Daoy (cell line): ENCODE results near the gene SEPTIN10. TPM values are rescaled to one million over a fixed set of nuclear protein-coding genes. Genes with fewer than 3 reads are reported as not detected.
"Not testable (repeated sequence)": the region's sequence is repeated elsewhere in the genome, so short reads cannot be mapped to it uniquely, and the experiment has no call there.

Experiments
- DNase-seq: peaks from one replicate; pipeline ENCODE4 v3.0.0-alpha.2; 2015; ENCODE audit warnings: low read depth
- total RNA-seq: library from RNA; depleted of rRNA; stranded (reverse); fragments of >200 nt; shearing (Covaris generic); gene quantifications from 2 replicates; pipeline ENCODE4 v1.2.3, GENCODE V29; 2014

SEPTIN10 gene
- total RNA-seq, 1 experiment from 2014 or later = 42.9 TPM

DNA sequence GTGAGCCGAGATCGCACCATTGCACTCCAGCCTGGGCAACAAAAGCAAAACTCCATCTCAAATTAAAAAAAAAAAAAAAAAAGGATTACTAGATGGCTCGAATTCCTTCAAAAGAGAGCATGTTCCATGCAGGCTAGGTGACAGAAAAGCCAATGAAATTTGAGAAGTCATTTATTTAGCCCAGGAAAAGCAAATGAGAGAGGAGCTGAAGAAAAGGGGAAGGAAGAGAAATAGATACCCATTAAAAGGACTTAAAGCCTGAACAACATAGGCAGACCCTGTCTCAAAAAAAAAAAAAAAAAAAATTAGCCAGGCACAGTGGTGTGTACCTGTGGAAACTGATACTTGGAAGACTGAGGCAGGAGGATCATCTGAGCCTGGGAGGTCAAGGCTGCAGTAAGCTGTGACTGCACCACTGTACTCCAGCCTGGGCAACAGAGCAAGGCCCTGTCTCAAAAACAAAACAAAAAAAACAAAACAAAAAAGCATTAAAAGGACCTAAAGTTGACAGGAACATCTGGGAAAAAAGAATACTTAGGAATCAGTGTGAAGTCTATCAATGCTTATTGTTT is 11.1 kb downstream of the SEPTIN10 start:
- no peak for DNase-seq

DNA sequence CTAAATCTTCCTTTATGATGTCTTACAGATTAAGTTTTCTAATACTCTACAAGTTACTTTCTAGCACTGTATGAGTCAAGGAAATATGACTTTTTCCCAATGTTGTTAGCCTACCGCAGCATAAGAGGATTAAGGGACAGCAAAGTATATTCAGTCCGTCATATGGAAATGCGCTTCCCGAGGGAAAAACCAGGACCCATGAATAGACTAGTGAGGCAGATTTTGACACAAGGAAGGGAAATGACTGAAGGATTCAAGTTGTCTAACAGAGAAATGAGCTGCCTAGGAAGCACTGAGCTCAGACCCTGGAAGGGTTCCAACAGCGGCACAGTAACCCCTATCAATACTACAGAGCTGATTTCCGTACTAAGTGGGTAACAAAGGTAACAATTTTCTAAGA is 12.0 kb downstream of the SEPTIN10 start:
- DNase-seq = no peak

DNA sequence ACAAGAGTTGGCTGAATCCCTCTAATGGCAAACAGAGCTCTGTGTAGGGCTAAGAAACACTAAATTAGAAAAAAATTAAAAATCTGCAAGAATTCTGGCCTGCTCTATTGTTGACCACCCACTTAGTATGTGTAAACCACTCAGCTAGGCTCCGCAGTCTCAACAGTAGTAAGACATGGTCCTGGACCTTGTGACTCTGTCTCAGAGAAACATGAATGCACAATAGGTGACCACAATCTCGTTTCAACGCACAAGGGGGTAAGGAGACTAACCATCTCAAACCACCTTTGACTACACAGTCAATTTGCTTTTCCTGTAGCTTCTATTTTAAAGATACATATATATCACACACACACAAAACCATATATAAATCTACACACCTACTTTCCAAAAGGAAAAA is 16.5 kb downstream of the SEPTIN10 start:
- no peak for DNase-seq

DNA sequence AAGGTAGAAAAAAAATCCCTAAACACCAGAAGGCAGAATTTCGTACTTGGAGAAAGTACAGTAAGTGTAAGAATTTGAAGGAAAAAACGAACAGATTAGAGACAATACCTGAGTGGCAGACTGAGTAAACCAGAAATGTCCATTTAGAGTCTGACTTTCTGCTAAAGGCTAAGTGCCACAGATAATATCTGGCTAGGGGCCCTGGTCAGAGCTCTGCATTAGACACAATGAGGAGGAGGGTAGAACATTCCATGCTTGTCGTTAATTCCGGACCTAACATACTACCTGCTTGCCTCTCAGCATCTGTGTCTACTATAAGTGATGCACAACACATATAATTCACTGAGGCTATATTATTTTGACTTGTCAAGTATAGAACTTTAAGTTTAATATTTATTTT is 18.1 kb downstream of the SEPTIN10 start:
- no peak for DNase-seq

DNA sequence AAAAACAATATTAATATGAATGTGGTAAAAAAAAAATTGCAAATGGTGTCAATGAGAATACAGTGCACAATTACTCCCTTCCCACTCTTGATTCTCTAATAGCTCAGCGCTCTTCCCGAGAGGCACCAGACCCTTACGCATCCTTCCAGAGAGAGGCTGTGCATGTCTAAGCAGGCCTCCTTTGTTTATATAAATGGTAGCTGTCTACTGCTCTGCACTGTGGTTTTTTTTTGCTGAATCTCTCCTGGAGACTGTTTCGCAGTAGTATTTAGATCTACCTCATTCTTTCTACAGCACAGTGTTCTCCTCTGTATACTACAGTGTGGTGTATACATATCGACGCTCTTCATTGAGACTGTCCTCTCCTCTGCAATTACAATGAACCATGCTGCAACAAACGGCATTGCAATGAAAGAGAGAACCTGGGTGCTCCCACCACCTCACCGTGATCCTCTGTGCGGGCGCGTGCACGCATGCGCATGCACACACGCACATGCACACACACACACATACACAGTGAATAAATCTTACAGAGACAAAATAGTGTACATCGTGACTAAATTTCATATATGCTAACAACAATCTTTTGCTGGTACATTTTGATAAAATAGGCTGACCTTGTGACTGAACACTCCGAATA is 19.4 kb downstream of the SEPTIN10 start:
- no peak for DNase-seq

DNA sequence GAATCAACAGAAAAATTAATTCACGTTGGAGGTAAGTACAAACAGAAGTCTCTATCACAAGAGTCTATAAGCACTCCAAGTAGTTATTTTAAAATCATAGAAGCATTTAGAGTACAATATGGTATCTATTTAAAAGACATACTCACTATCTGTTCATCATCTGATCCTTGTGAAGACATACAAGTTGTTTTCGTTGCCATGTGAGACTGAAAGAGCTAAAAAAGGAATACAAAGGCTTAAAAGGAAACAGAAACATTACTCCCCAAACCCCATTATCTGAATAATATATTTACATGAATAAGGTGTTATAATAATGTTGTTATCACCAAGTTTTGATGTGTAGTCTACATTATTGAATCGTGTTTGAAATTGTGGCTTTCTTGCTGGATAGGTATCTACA is 20.9 kb downstream of the SEPTIN10 start:
- no peak for DNase-seq

DNA sequence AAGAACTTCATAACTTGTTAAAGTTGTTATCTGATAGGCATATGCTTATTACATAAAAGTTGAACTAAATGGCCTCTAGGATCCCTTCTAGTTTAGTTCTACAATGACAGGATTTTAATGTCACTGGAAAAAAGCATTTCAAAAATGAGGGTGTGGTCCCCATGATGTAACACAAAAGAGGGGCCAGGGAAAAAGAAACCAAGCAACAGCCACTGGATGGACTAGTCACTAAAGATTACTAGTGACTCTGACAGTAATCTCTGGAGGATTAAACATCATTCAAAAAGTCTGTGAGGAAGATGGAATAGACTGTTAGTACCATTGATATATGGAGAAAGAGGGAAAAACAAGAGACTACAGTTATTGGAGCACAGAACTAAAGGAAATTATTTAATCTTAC is 22.6 kb downstream of the SEPTIN10 start:
- no peak for DNase-seq

DNA sequence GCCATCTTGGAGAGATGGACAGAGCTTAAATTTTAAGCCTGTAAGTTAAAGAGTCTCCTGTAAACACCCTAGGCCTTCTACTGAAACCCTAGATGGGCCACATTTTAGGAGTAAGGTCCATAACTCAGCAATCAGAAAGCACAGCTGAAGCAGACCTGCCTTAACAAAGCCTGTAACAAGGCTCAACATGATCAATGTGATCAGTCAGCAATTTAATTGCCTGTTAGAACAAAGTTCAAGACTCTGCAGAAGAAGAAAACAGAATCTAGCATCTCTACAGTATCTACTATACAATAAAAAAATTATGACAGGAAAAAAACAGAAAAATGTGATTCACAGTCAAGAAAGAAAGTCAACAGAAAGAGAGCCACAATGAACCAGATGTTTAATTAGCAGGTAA is 27.1 kb downstream of the SEPTIN10 start:
- no peak for DNase-seq

DNA sequence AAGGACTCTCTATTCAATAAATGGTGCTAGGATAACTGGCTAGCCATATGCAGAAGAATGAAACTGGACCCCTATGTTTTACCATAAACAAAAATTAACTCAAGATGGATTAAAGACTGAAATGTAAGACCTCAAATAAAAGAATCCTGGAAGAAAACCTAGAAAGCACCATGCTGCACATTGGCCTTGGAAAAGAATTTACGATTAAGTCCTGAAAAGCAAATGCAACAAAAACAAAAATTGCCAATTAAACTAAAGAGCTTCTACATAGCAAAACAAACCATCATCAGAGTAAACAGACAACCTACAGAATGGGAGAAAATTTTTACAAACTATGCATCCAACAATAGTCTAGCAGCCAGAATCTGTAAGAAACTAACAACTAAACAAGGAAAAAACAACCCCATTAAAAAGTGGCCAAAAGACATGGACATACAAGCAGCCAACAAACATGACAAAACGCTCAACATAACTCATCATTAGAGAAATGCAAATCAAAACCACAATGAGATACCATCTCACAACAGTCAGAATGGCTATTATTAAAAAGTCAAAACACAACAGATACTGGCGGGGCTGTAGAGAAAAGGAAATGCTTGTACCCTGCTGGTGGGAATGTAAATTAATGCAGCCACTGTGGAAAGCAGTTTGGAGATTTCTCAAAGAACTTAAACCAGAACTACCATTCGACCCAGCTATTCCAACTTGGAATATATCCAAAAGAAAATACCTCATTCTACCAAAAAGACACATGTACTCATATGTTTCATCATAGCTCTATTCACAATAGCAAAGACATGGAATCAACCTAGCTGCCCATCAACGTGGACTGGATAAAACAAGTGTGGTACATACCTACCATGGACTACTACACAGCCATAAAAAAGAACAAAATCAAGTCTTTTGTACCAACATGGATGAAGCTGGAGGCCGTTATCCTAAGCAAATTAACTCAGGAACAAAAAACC is 30.6 kb downstream of the SEPTIN10 start:
- DNase-seq = no peak

DNA sequence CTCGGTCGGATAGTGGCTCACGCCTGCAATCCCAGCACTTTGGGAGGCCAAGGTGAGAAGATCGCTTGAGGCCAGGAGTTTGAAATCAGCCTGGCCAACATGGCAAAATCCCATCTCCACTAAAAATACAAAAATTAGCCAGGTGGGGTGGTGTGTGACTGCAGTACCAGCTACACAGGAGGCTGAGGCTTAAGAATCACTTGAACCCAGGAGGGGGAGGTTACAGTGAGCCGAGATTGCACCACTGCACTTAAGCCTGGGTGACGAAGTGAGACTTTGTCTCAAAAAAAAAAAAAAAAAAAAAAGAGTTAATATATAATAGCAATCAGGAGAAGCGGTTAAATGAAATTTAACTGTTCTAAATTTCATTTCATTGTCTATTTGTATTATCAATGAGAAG is 36.1 kb downstream of the SEPTIN10 start:
- DNase-seq = not testable (repeated sequence)

DNA sequence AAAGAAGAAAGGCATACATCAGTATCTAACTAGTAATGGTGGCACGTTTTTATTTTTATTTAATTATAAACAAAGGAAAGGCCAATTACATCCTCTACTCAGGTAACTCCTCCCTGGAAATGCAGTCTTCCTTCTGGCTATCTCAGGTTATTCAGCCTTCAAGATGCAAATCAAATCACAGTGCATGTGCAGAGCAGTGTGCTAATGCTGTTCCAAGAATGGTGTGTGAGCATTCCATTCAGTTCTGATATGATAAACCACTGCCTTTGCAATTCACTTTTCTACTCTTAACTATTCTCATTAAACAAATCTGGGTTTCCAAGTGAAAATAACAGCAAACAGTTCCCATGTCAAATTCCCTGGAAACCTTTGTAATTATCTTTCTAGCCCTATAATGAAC is 38.4 kb downstream of the SEPTIN10 start:
- DNase-seq = no peak

DNA sequence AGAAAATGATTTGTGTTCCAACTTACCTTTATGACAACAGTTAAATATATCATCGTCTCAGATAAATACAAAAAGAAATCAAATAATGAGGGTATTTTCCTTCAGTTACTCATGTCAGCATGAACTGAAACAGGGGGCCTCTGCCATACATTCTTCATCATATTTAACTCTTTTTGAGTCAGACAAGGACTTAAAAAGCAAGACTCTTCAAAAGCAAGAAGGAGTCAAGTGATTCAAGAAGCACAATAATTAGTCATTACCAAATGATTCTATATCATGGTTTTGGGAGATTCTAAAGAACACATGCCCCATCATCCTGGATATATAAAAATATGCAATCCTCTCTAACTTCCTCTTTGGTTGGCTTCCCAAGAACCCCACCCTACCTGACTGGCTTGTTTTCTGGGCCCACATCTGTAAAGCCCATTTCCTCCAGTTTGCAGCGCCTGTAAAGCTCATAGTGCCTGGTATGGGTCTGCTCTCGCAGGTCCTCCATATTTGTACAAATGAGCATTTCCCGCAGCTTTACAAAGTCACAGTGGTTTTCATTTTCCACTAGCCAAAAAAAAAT is 49.7 kb downstream of the SEPTIN10 start:
- DNase-seq = no peak

DNA sequence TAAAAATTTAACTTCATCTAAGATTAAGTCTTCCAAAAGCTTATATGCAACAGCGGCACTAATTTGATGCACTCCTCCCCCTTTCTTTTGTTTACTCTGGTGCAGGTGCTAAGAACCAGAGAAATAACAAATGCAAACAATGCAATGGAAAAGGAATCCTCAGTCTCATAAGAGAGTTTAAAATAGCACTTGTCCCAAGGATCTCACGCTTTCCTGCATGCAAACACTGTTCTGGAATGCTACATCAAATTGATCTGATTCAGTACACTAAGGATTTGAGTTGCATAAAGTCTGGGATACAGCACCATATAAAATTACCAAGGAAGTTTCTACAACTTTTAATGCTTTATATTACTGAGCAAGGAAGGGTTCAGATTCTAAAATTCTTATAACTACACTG is 50.5 kb downstream of the SEPTIN10 start:
- DNase-seq = no peak

DNA sequence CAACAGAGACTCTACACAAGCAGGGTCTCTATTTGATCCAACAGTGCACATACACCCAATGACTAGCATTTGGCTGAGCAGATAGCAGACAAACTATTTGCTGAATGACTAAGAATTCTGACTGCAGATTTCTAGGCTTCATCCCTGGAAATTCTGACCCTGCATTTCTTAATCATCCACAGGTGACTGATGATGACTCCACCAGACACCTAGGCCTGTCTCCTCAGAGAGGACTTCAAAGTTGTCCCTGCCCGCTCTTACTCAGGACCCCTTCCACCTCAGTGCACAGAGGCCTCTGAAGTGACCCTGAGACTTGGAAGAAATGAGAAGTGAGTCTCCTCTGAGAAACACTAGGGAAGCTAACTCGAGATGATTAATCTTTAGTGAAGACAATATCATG is 51.3 kb downstream of the SEPTIN10 start:
- DNase-seq = no peak

DNA sequence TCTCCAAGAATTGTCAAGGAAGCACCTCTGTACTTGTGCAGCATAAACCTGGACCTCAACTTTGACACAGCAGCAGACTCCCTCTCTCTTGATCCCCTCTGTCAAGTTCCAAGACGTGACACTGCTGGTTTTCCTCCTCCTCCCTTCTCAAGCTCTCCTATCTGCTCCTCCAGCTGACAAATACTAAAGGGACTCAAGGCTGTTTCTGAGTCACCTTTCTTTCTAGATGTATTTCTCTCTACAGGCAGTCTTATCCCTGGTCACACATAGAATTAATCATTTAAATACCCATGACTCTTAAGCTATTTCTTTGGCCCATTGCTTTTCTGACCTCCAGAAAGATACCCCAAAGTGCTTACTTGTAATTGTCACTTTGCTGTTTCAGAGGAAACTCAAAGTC is 53.5 kb downstream of the SEPTIN10 start:
- no peak for DNase-seq

DNA sequence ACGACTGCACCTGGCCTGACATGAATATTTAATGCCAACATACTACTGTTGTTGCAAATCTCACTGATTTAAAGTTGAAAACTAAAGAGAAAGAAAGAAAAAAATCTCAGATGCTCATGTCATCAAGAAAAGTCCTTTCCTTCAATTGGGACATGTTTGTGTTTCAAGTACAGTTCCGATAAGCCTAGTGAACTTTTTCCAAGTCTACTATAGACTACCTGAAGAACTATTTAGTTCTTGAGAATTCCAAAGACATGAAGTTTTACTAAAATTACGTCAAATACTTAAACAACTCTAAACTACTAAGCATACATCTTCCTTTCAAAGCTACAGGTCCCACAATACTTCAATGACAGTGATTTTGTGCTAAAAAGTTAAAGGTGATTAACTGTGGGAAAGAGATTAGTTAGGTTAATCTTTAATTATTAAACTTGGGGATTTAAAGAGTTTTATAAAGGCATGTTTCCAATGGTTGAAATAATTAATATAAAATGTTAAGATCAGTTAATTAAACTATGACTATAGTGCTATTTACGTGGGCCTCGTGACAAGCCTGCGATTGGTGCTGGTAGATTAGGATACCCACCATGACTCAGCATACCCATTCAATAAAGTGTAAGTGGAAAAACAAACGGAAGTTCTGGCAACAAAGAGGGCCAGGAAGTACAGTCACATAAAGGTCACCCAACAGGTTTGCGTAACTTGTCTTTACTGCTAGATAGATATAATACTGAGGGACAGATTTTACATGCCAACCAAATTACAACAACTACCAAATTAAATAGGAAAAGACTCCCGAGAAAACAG is 55.5 kb downstream of the SEPTIN10 start:
- peak; percentile 72 for DNase-seq

DNA sequence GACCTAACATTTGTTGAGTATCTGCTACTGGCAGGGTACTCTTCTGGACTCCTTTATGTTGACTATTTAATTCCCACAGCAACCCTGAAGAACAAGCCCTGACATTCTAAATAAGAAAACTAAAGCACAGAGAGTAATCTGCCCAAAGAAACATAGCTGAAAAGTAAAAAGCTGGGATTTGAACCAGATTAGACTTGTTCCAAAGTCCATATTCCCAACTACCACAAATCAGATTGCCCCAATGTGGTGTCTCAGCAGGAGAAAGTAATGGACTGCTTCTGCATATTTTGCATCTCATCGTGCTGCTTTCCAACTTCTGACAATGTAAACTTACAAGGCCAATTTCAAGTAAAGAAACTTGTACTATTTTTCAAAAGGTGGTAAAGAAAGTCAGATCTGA is 56.5 kb downstream of the SEPTIN10 start:
- DNase-seq = no peak

DNA sequence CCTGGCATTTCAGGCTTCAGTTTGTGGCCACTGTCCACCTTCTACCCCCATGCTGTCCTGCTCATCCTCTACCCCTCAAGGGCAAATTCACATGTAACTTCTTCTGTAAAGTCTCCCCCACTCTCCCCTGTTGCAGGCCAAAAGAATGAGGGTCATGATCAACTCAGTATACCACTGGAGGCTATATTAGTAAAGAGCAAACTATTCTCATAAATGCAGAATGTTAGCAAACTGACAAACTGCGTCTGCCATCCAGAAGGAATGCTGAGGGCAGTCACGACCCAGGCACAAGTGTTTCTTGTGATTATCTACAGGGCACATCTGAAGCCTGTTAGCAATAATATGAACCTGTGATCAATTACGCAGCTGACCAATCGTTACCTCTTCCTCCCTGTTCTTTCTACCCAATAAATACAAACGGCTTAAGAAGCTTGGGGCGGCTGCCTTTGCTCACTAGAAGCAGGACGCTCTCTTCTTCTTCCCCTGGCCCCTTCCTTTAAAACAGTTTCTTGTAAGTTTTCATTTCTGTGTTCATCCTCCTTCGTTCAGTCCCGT is 58.3 kb downstream of the SEPTIN10 start:
- no peak for DNase-seq

DNA sequence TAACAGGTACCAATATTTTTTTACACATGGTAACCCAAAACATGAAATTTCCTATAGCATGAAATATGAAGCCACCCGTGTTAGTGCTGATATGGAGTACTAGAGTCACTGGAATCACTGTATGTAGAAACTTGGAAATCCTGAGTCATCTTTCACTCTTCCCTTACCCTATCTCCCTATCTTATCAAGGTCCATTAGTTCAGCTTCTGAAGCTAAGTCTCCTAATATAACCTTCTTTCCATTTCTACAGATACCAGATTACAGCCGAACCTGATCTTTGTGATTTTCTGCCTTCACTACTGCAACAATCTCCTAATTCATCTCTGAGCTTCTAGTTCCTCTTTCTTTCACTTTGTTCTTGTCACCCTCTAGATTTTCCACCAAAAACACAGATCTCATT is 59.0 kb downstream of the SEPTIN10 start:
- DNase-seq = no peak

DNA sequence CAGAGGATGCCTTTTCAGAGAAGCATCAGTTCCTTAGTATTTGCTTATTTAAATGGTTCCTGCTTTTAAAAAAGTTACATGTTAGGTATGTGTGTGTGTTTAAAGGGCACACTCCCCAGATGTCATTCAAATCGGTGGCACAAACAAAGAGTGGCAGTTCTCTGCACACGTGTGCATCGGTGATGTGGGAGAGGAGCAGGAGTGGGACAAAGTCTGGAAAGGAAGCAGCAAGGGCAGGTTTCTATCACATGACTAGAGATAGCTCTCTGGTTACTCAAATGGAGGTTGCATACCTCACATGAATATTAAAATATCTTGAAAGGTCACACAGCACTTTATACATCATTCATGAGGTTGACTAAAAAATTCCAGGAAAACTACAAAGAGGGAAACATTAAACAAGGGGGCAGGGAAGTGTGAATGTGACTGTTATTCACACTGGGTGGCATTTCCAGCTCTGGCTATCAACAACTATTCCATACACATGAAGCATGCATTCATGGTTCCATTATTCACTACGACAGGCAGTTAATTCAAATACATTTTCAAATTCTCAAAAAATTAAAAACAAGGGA is 64.7 kb downstream of the SEPTIN10 start:
- DNase-seq = no peak

DNA sequence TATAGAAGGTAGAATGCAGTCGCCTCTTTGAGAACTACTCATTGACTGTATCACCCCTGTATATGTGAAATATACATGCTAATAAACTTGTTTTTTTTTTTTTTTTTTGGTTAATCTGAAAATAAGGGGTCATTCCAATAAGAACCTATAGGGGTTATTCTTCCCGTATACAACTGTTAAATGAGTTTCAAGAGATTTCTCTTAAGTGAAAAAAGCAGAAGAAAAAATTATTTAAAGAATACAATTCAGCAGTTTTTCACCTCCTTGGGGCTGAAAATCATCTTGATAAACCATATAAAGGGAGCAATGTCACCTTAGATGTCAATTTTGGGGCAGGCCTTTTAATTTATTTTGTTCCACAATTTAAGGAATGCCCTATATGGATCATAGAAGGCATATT is 66.5 kb downstream of the SEPTIN10 start:
- DNase-seq = no peak
